ENCODE data around the gene UNCX. TPM values are rescaled to one million over a fixed set of nuclear protein-coding genes. Genes with fewer than 3 reads are reported as not detected.

The UNCX gene
- total and polyA plus RNA-seq, 2 of the 4 experiments (the other 2 are of a cell fraction) = not detected

- TF ChIP-seq BHLHE40 (IDR thresholded peaks at IDR 0.05; ENCODE audit: low read depth, low read length) = no peak
- TF ChIP-seq RAD21 (IDR thresholded peaks at IDR 0.05; ENCODE audit: low read length) = no peak
- TF ChIP-seq MXI1 (IDR thresholded peaks at IDR 0.05; ENCODE audit: borderline replicate concordance, low read depth, low read length) = no peak
- TF ChIP-seq CHD1 (IDR thresholded peaks at IDR 0.05; ENCODE audit: low read depth, low read length) = no peak
- TF ChIP-seq POLR2A (IDR thresholded peaks at IDR 0.05; ENCODE audit: low read depth, low read length) = no peak
- TF ChIP-seq RCOR1 (IDR thresholded peaks at IDR 0.05; ENCODE audit: insufficient replicate concordance, low read length) = no peak
Observed at GRCh38 chr7:1223196-1223981, 9.3 kb upstream of the UNCX start (continued).

All from IMR-90 (cell line).